Tibial nerve (tissue), 4 donors: ENCODE results near the gene HTRA2. TPM values are rescaled to one million over a fixed set of nuclear protein-coding genes. Genes with fewer than 3 reads are reported as not detected.

Source experiments
- DNase-seq, 2 donors: peaks; one replicate each; pipeline ENCODE4 v3.0.0-alpha.2; 2019; ENCODE audit warnings: low spot score in 2 of 2
- H3K27ac ChIP-seq, 4 donors: fragments of 200-600 bp; sonication (generic) in 3 of 4; one replicate each; pipeline ENCODE4 v1.5.1; 2017 to 2019; ENCODE audit warnings: mild to moderate bottlenecking in 1 of 4
- H3K27me3 ChIP-seq, 2 donors: fragments of 200-600 bp; sonication (generic) in 1 of 2; one replicate each; pipeline versions ENCODE4 v1.5.1 to v1.6.0; 2017 to 2019
- H3K36me3 ChIP-seq, 3 donors: fragments of 200-600 bp; sonication (generic); one replicate each; pipeline ENCODE4 v1.5.1; 2018 to 2019
- H3K4me1 ChIP-seq, 4 donors: fragments of 200-600 bp; sonication (generic) in 3 of 4; one replicate each; pipeline ENCODE4 v1.5.1; 2017 to 2019
- H3K4me3 ChIP-seq, 4 donors: fragments of 200-600 bp; sonication (generic) in 3 of 4; one replicate each; pipeline ENCODE4 v1.5.1; 2017 to 2019; ENCODE audit warnings: mild to moderate bottlenecking in 1 of 4, moderate library complexity in 1 of 4
- H3K9me3 ChIP-seq, 4 donors: fragments of 200-600 bp; sonication (generic) in 3 of 4; one replicate each; pipeline ENCODE4 v1.5.1; 2017 to 2019
- CTCF ChIP-seq, 5 experiments: fragments of 200-600 bp in 3 of 5; fragments of 450-650 bp in 2 of 5; sonication (generic) in 3 of 5; IDR thresholded peaks; one replicate each; pipeline ENCODE4 v1.5.1; 2016 to 2019; ENCODE audit warnings: antibody characterized with exemption in 5 of 5, mild to moderate bottlenecking in 3 of 5, moderate library complexity in 2 of 5
- EP300 ChIP-seq, 2 donors: sonication (generic); formaldehyde crosslinking; IDR thresholded peaks; one replicate each; pipeline ENCODE4 v1.6.1; 2017; ENCODE audit warnings: antibody characterized with exemption in 2 of 2, mild to moderate bottlenecking in 1 of 2
- POLR2A ChIP-seq, 2 donors: fragments of 450-650 bp; IDR thresholded peaks; one replicate each; pipeline ENCODE4 v1.6.1; 2017; ENCODE audit warnings: antibody characterized with exemption in 2 of 2, mild to moderate bottlenecking in 2 of 2, moderate library complexity in 2 of 2
- WGBS, 2 donors: methylation state at CpG; one replicate each; pipeline ENCODE4 v1.1.5; 2018; 5-methylcytosine and 5-hydroxymethylcytosine counted together
- total RNA-seq, 4 donors: library from RNA; depleted of rRNA; stranded (reverse); fragments of >200 nt; gene quantifications; one replicate each; pipeline ENCODE4 v1.1.0, GENCODE V29; 2016

Gene HTRA2
- total RNA-seq, 4 donors from 2014 or later: 37.8 to 45.3 (median 42.5) TPM

GRCh38 chr2:74576211-74576862 lies 46.6 kb downstream of the HTRA2 start:
- Histone ChIP-seq H3K27me3 (no peaks in the 10 kb centered on the region), H3K9me3 (no peaks in the 10 kb centered on the region), H3K4me1 (peaks cover 0 to 6% (median 2%) of the 10 kb centered on the region in 4 donors), H3K27ac (peak overlapping the region in 3 of 4 donors; percentile 5 to 73 (median 72)), H3K36me3 (no peaks in the 10 kb centered on the region), H3K4me3 (no peak overlapping the region)
- DNase-seq: no peak
- WGBS, 2 donors: 74 to 83% methylated on average over 7 of the region's 7 CpGs
- TF ChIP-seq POLR2A (IDR thresholded peaks at IDR 0.05): no peak
- no peak for TF ChIP-seq CTCF (IDR thresholded peaks at IDR 0.05)
- TF ChIP-seq EP300 (IDR thresholded peaks at IDR 0.05): no peak

- no peak overlapping the region for H3K4me3 ChIP-seq
- H3K9me3 ChIP-seq: no peaks in the 10 kb centered on the region
- WGBS, 2 donors: 20 to 23% methylated on average over 1 of the region's 1 CpG
- no peak for TF ChIP-seq CTCF (IDR thresholded peaks at IDR 0.05)
- TF ChIP-seq EP300 (IDR thresholded peaks at IDR 0.05): peak in 1 of 2 donors; percentile 90
- no peak for TF ChIP-seq POLR2A (IDR thresholded peaks at IDR 0.05)
- no peaks in the 10 kb centered on the region for H3K27me3 ChIP-seq
- H3K36me3 ChIP-seq: no peaks in the 10 kb centered on the region
- peak overlapping the region in 3 of 4 donors; percentile 5 to 73 (median 72) for H3K27ac ChIP-seq
- peak in 1 of 2 donors; percentile 76 for DNase-seq
- peaks cover 0 to 6% (median 2%) of the 10 kb centered on the region in 4 donors for H3K4me1 ChIP-seq
Measured at GRCh38 chr2:74576863-74577229, 47.1 kb downstream of the HTRA2 start.

- no peak overlapping the region for H3K4me3 ChIP-seq
- no peaks in the 10 kb centered on the region for H3K9me3 ChIP-seq
- no peaks in the 10 kb centered on the region for H3K27me3 ChIP-seq
- H3K36me3 ChIP-seq: no peaks in the 10 kb centered on the region
- H3K27ac ChIP-seq: peak overlapping the region in 2 of 4 donors; percentile 57 to 73
- H3K4me1 ChIP-seq: peaks cover 0 to 6% (median 2%) of the 10 kb centered on the region in 4 donors
- DNase-seq: no peak
- no peak for TF ChIP-seq EP300 (IDR thresholded peaks at IDR 0.05)
- TF ChIP-seq CTCF (IDR thresholded peaks at IDR 0.05): no peak
- TF ChIP-seq POLR2A (IDR thresholded peaks at IDR 0.05): no peak
- WGBS, 2 donors: 28 to 32% methylated on average over 2 of the region's 2 CpGs
Measured at GRCh38 chr2:74577448-74577847, 47.7 kb downstream of the HTRA2 start.

GRCh38 chr2:74578408-74578807 lies 48.7 kb downstream of the HTRA2 start:
- 82 to 86% methylated on average over 3 of the region's 3 CpGs for WGBS, 2 donors
- DNase-seq: no peak

More at GRCh38 chr2:74578408-74578807, 48.7 kb downstream of the HTRA2 start:
- Histone ChIP-seq H3K36me3 (no peaks in the 10 kb centered on the region), H3K4me3 (no peak overlapping the region), H3K4me1 (peaks cover 0 to 14% (median 5%) of the 10 kb centered on the region in 4 donors), H3K9me3 (no peaks in the 10 kb centered on the region), H3K27ac (peak overlapping the region in 1 of 4 donors; percentile 50), H3K27me3 (no peaks in the 10 kb centered on the region)
- no peak for TF ChIP-seq EP300 (IDR thresholded peaks at IDR 0.05)
- no peak for TF ChIP-seq POLR2A (IDR thresholded peaks at IDR 0.05)
- no peak for TF ChIP-seq CTCF (IDR thresholded peaks at IDR 0.05)
